ENCODE results near the gene SEMA7A.

GRCh38 chr15:74470631-74471395, 37.1 kb upstream of the SEMA7A start:
- TF ChIP-seq POLR2A (IDR thresholded peaks at IDR 0.05; ENCODE audit: low read depth, low read length) (no peak), POLR2AphosphoS5 (IDR thresholded peaks at IDR 0.05; ENCODE audit: low read depth, low read length) (no peak)

Data from GM12892 (cell line).